ENCODE data around the gene HS3ST6. TPM values are rescaled to one million over a fixed set of nuclear protein-coding genes. Genes with fewer than 3 reads are reported as not detected.
"Not testable (repeated sequence)": the region's sequence is repeated elsewhere in the genome, so short reads cannot be mapped to it uniquely, and the experiment has no call there.

Gene HS3ST6
- total RNA-seq, 3 donors from 2014 or later = 2.5 to 3.1 (median 2.6) TPM

- Histone ChIP-seq H3K9me3 (no peaks in the 10 kb centered on the region), H3K4me1 (ENCODE audit: low read depth) (peaks cover 9% of the 10 kb centered on the region), H3K36me3 (ENCODE audit: low read depth) (no peaks in the 10 kb centered on the region), H3K4me3 (no peak overlapping the region)
- ATAC-seq = peak; percentile 86
- intact Hi-C loops (cut with DNase I, micrococcal nuclease) = loop anchor here in 1 of 2 donors (10.0 kb wide), 1 partner anchor 59 kb away; no protein-coding TSS in a partner anchor
- no peak for TF ChIP-seq CTCF (IDR thresholded peaks at IDR 0.05)
- peak; percentile 67 to 79 (median 73) for DNase-seq
These were observed 5.3 kb upstream of the HS3ST6 start for GRCh38 chr16:1923299-1924034.

DNA sequence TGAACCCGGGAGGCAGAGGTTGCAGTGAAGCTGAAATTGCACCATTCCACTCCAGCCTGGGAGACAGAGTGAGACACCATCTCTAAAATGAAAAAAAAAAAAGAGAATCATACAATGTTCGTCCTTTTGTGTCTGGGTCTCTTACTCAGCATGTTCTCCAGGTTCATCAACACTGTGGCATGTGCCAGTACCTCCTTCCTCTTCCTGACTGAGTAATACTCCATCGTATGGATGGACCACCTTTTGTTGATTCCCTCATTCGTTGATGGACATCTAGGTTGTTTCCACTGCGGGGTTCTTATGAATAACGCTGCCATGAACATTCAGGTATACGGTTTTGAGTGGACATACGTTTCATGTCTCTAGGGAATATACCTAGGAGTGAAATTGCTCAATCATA lies 4.1 kb upstream of the HS3ST6 start:
- H3K4me1 ChIP-seq (ENCODE audit: low read depth) = peaks cover 9% of the 10 kb centered on the region
- no peaks in the 10 kb centered on the region for H3K9me3 ChIP-seq
- no peaks in the 10 kb centered on the region for H3K36me3 ChIP-seq (ENCODE audit: low read depth)
- no peak for ATAC-seq
- TF ChIP-seq CTCF (IDR thresholded peaks at IDR 0.05) = no peak
- no peak overlapping the region for H3K4me3 ChIP-seq
- intact Hi-C loops (cut with DNase I, micrococcal nuclease) = loop anchor here in 1 of 2 donors (10.0 kb wide), 1 partner anchor 58 kb away; no protein-coding TSS in a partner anchor
- no peak for DNase-seq

GRCh38 chr16:1920727-1921171 lies 2.5 kb upstream of the HS3ST6 start:
- no peak for TF ChIP-seq CTCF (IDR thresholded peaks at IDR 0.05)
- H3K4me1 ChIP-seq (ENCODE audit: low read depth) = peaks cover 9% of the 10 kb centered on the region
- DNase-seq (peak in 1 of 3 donors; percentile 71), ATAC-seq (peak; percentile 65)
- intact Hi-C loops (cut with DNase I, micrococcal nuclease) = loop anchor here in 1 of 2 donors (10.0 kb wide), 1 partner anchor 56 kb away; no protein-coding TSS in a partner anchor
- no peak overlapping the region for H3K4me3 ChIP-seq
- no peaks in the 10 kb centered on the region for H3K9me3 ChIP-seq
- H3K36me3 ChIP-seq (ENCODE audit: low read depth) = no peaks in the 10 kb centered on the region

GRCh38 chr16:1920122-1920521 lies 1.9 kb upstream of the HS3ST6 start:
- DNase-seq; ATAC-seq; H3K4me1 ChIP-seq (ENCODE audit: low read depth); H3K4me3 ChIP-seq; H3K9me3 ChIP-seq; H3K36me3 ChIP-seq (ENCODE audit: low read depth): not testable (repeated sequence)
- intact Hi-C loops (cut with DNase I, micrococcal nuclease) = loop anchor here in 1 of 2 donors (10.0 kb wide), 1 partner anchor 55 kb away; no protein-coding TSS in a partner anchor

GRCh38 chr16:1919327-1919998 lies 1.2 kb upstream of the HS3ST6 start:
- peaks cover 12% of the 10 kb centered on the region for H3K4me1 ChIP-seq (ENCODE audit: low read depth)
- H3K36me3 ChIP-seq (ENCODE audit: low read depth) = no peaks in the 10 kb centered on the region
- DNase-seq = no peak
- intact Hi-C loops (cut with DNase I, micrococcal nuclease) = no loop called here
- no peak for ATAC-seq
- H3K9me3 ChIP-seq = no peaks in the 10 kb centered on the region
- H3K4me3 ChIP-seq = no peak overlapping the region
- no peak for TF ChIP-seq CTCF (IDR thresholded peaks at IDR 0.05)
